ENCODE data around the gene SC5D. TPM values are rescaled to one million over a fixed set of nuclear protein-coding genes. Genes with fewer than 3 reads are reported as not detected.

The SC5D gene
- total RNA-seq, 5 donors from 2014 or later (not counting 1 experiment from before 2014, with no cell fraction given) = 19.1 to 51.3 (median 25.6) TPM

DNA sequence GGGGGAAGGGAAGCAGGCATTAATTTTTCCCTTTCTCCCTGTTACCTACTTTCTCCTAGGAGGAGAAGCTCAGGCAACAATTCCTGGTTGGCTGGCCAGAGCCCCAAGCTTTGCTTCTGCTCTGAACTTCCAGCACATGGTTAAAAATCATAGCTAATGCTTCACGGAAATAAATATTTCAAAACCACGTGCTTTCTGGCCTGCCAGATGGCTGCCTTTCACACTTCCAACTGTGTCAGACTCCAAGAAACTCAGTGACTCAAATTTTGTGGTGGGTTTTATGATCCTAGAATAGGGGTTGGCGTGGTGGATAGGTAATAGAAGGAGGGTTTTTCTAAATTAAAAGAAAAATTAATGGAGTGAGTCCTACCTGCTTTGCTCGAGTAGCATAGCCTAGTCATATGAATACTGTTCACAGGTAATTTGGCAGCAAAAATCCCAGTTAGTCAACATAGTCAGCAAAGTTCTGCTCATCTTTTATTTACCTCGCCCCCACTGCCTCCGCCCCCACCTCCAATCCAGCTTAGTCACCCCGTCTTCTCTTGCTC, 58.6 kb downstream of the SC5D start:
- POLR2A ChIA-PET = no interaction called here

DNA sequence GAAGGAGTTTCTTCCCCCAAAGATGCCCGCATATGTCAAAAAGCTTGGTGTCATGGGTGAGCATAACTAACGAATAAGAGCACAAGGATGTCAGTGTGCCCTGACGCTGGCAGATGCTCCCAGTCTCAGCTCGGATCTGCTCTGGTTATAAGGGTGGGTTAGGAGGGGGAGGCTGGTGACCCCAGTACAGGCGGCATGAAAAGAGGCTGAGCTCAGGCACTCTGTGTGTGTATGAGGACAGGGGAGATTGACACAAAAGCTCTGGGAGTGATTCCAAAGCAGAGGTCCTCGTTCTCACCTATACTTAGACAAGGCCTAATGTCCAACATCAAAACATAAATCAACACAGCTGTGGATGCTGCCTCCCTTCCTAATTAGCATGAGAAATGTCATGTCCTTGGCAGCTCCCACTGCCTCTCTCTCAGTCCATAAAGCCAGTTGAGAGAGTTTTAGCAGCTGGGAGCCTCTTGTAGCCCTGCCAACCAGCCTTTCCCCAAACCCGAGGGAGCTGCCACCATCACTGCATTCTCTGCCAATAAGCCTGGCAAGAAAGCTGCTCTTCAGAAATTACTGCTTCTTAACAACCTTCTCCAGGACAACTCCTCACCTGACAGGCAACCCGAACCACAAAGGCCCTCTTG, 59.8 kb downstream of the SC5D start:
- H3K4me1 ChIP-seq (ENCODE audit: control insufficient read depth in 1 of 2, extremely low read depth in 1 of 2, insufficient read depth in 2 of 2, low read length in 2 of 2) = no peaks in the 10 kb centered on the region
- CTCF ChIA-PET = interaction anchor here (0.5 to 0.7 kb wide), 2 partner anchors 14 to 242 kb away, joined by 3 read pairs; no protein-coding TSS in a partner anchor
- H3K27ac ChIP-seq (ENCODE audit: low read length) = no peak overlapping the region
- no peaks in the 10 kb centered on the region for H3K9me3 Mint-ChIP-seq
- 62% methylated on average over 5 of the region's 8 CpGs for WGBS (ENCODE audit: insufficient coverage)
- no peaks in the 10 kb centered on the region for H3K36me3 ChIP-seq (ENCODE audit: control insufficient read depth in 2 of 2, extremely low read depth in 1 of 2, insufficient read depth in 1 of 2, low read length in 1 of 2)
- ATAC-seq (replicated peaks in 1 of 4) (no peak), DNase-seq (no peak)
- H3K27me3 ChIP-seq (replicated peaks in 1 of 2; ENCODE audit: control insufficient read depth in 2 of 2, extremely low read depth in 1 of 2, insufficient read depth in 2 of 2, low read length in 1 of 2) = peaks cover 0 to 2% of the 10 kb centered on the region in 2 experiments
- no peak overlapping the region for H3K27ac Mint-ChIP-seq
- H3K4me3 ChIP-seq (ENCODE audit: control insufficient read depth in 1 of 2, extremely low read depth in 1 of 2, low read length in 1 of 2) = no peak overlapping the region
- no peaks in the 10 kb centered on the region for H3K27me3 Mint-ChIP-seq
- H3K4me1 Mint-ChIP-seq = peaks cover 0 to 4% (median 2%) of the 10 kb centered on the region in 3 donors
- POLR2A ChIA-PET = no interaction called here
- no peaks in the 10 kb centered on the region for H3K9me3 ChIP-seq
- no peak overlapping the region for H3K4me3 Mint-ChIP-seq
- H3K36me3 Mint-ChIP-seq = no peaks in the 10 kb centered on the region

More for the DNA sequence above, 58.6 kb downstream of the SC5D start:
- H3K4me1 Mint-ChIP-seq = peaks cover 0 to 4% (median 0%) of the 10 kb centered on the region in 3 donors
- no peak overlapping the region for H3K27ac Mint-ChIP-seq
- CTCF ChIA-PET = no interaction called here
- no peak overlapping the region for H3K4me3 Mint-ChIP-seq
- Histone ChIP-seq H3K36me3 (ENCODE audit: control insufficient read depth in 2 of 2, extremely low read depth in 1 of 2, insufficient read depth in 1 of 2, low read length in 1 of 2) (no peaks in the 10 kb centered on the region), H3K4me3 (ENCODE audit: control insufficient read depth in 1 of 2, extremely low read depth in 1 of 2, low read length in 1 of 2) (no peak overlapping the region), H3K27ac (ENCODE audit: low read length) (no peak overlapping the region), H3K9me3 (no peaks in the 10 kb centered on the region), H3K4me1 (ENCODE audit: control insufficient read depth in 1 of 2, extremely low read depth in 1 of 2, insufficient read depth in 2 of 2, low read length in 2 of 2) (no peaks in the 10 kb centered on the region), H3K27me3 (replicated peaks in 1 of 2; ENCODE audit: control insufficient read depth in 2 of 2, extremely low read depth in 1 of 2, insufficient read depth in 2 of 2, low read length in 1 of 2) (peaks cover 0 to 2% of the 10 kb centered on the region in 2 experiments)
- WGBS (ENCODE audit: insufficient coverage) = 88% methylated on average over 3 of the region's 7 CpGs
- no peaks in the 10 kb centered on the region for H3K27me3 Mint-ChIP-seq
- ATAC-seq (replicated peaks in 1 of 4) (no peak), DNase-seq (no peak)
- H3K9me3 Mint-ChIP-seq = no peaks in the 10 kb centered on the region
- H3K36me3 Mint-ChIP-seq = no peaks in the 10 kb centered on the region

DNA sequence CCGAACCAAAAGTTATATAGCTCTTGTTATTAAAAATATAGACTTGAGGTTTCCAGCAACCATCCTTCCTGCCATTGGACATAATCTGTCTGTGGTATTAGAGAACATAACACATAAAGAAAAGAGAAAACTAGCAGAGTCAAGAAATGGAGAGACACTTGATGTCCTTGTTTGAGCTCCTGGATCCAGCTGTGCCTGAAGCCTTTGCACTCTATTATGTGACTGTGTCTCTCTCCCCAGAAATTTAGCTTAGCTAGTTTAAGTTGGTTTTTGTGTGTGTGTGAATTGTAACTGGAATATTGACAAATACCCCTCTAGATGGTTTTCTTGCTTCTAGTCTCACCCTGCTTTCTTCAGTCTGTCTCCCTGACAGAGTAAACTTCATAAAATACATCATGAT, 61.6 kb downstream of the SC5D start:
- POLR2A ChIA-PET = no interaction called here

DNA sequence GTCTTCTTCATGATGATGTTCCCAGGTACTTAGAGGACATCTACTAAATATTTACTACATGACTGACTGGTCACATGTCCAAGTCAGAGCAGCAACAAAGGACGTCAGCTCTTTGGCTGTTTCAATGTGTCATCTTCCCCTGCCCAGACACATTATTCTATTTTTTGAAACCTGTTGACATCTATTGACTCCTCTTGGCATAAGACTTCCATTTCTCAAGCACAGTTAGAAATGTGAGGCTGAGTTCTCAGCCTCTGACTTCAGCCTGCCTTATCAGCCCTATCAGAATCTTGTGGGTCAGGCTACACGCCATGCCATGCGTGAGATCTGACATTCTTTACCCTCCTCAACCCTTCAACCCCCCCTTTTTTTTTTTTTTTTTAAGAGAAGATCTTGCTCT, 63.8 kb downstream of the SC5D start:
- ChIA-PET POLR2A (no interaction called here), CTCF (no interaction called here)
- 100% methylated on average over 1 of the region's 3 CpGs for WGBS (ENCODE audit: insufficient coverage)
- Mint-ChIP-seq H3K27ac (no peak overlapping the region), H3K27me3 (no peaks in the 10 kb centered on the region), H3K36me3 (no peaks in the 10 kb centered on the region), H3K9me3 (no peaks in the 10 kb centered on the region), H3K4me1 (peaks cover 0 to 4% (median 2%) of the 10 kb centered on the region in 3 donors), H3K4me3 (no peak overlapping the region)
- Histone ChIP-seq H3K27ac (ENCODE audit: low read length) (no peak overlapping the region), H3K27me3 (replicated peaks in 1 of 2; ENCODE audit: control insufficient read depth in 2 of 2, extremely low read depth in 1 of 2, insufficient read depth in 2 of 2, low read length in 1 of 2) (peaks cover 0 to 6% of the 10 kb centered on the region in 2 experiments), H3K36me3 (ENCODE audit: control insufficient read depth in 2 of 2, extremely low read depth in 1 of 2, insufficient read depth in 1 of 2, low read length in 1 of 2) (no peaks in the 10 kb centered on the region), H3K9me3 (no peaks in the 10 kb centered on the region), H3K4me1 (ENCODE audit: control insufficient read depth in 1 of 2, extremely low read depth in 1 of 2, insufficient read depth in 2 of 2, low read length in 2 of 2) (no peaks in the 10 kb centered on the region), H3K4me3 (ENCODE audit: control insufficient read depth in 1 of 2, extremely low read depth in 1 of 2, low read length in 1 of 2) (no peak overlapping the region)
- ATAC-seq (replicated peaks in 1 of 4) (no peak), DNase-seq (no peak)

More for the DNA sequence above, 61.6 kb downstream of the SC5D start:
- Histone ChIP-seq H3K4me1 (ENCODE audit: control insufficient read depth in 1 of 2, extremely low read depth in 1 of 2, insufficient read depth in 2 of 2, low read length in 2 of 2) (no peaks in the 10 kb centered on the region), H3K27me3 (replicated peaks in 1 of 2; ENCODE audit: control insufficient read depth in 2 of 2, extremely low read depth in 1 of 2, insufficient read depth in 2 of 2, low read length in 1 of 2) (peaks cover 0 to 2% of the 10 kb centered on the region in 2 experiments), H3K4me3 (ENCODE audit: control insufficient read depth in 1 of 2, extremely low read depth in 1 of 2, low read length in 1 of 2) (no peak overlapping the region), H3K9me3 (no peaks in the 10 kb centered on the region), H3K36me3 (ENCODE audit: control insufficient read depth in 2 of 2, extremely low read depth in 1 of 2, insufficient read depth in 1 of 2, low read length in 1 of 2) (no peaks in the 10 kb centered on the region), H3K27ac (ENCODE audit: low read length) (no peak overlapping the region)
- DNase-seq (no peak), ATAC-seq (replicated peaks in 1 of 4) (no peak)
- H3K27me3 Mint-ChIP-seq = no peaks in the 10 kb centered on the region
- CTCF ChIA-PET = no interaction called here
- H3K4me1 Mint-ChIP-seq = peaks cover 0 to 4% (median 2%) of the 10 kb centered on the region in 3 donors
- no peaks in the 10 kb centered on the region for H3K36me3 Mint-ChIP-seq
- no peaks in the 10 kb centered on the region for H3K9me3 Mint-ChIP-seq
- no CpG with 5 or more reads among the region's 1 CpG for WGBS (ENCODE audit: insufficient coverage)
- H3K27ac Mint-ChIP-seq = no peak overlapping the region
- H3K4me3 Mint-ChIP-seq = no peak overlapping the region

Other genes starting within 250 kb of the SC5D start
- under 1 TPM; 0.30 to 0.60 (median 0.50) TPM for gene TECTA, start 191.5 kb upstream of the SC5D start, total RNA-seq
- gene SORL1, start 159.5 kb downstream of the SC5D start, total RNA-seq = 100 to 1,000 TPM; 361 to 422 (median 392) TPM

Data from T-cell (primary cell).